GM12878 (cell line): ENCODE measurements around the gene SPNS1.
"Not testable (repeated sequence)": the region's sequence is repeated elsewhere in the genome, so short reads cannot be mapped to it uniquely, and the experiment has no call there.

ENCODE experiments used
- EP300 ChIP-seq, 2 experiments: fragments of 150-350 bp in 1 of 2; IDR thresholded peaks; 2 replicates each; pipeline ENCODE4 v1.6.1; 2011 to 2012; ENCODE audit warnings: low read depth in 2 of 2, low read length in 2 of 2, borderline replicate concordance in 1 of 2, improper control_type of control experiment in 1 of 2, inconsistent platforms in 1 of 2; ENCODE audit not compliant: control insufficient read depth in 1 of 2
- EZH2 ChIP-seq: IDR thresholded peaks from 2 replicates; pipeline ENCODE4 v1.6.1; 2012; ENCODE audit warnings: low read depth, mild to moderate bottlenecking, control low read depth, inconsistent platforms, low read length, borderline replicate concordance; ENCODE audit not compliant: control insufficient read depth
- SUZ12 ChIP-seq: fragments of 200-600 bp; sonication (generic); IDR thresholded peaks from one replicate; pipeline ENCODE4 v1.6.1; 2018; ENCODE audit warnings: antibody characterized with exemption, mild to moderate bottlenecking; ENCODE audit not compliant: unreplicated experiment
- YBX1 ChIP-seq: fragments of 450-650 bp; IDR thresholded peaks from 2 replicates; pipeline ENCODE4 v1.6.1; 2016; ENCODE audit warnings: antibody characterized with exemption
- ZNF207 ChIP-seq: fragments of 450-650 bp; IDR thresholded peaks from 2 replicates; pipeline ENCODE4 v1.6.1; 2014; ENCODE audit warnings: antibody characterized with exemption, mild to moderate bottlenecking, borderline replicate concordance
- ZZZ3 ChIP-seq: IDR thresholded peaks from 2 replicates; pipeline ENCODE4 v1.6.1; 2011; ENCODE audit warnings: low read depth; ENCODE audit not compliant: control insufficient read depth, insufficient read length
- TF ChIP-seq, protein P1 (sequence below), 3 experiments: IDR thresholded peaks in 2 of 3; conservative IDR thresholded peaks in 1 of 3; 2 replicates each; pipeline ENCODE4 v1.5.1; 2011; ENCODE audit warnings: low read depth in 3 of 3, low read length in 3 of 3, mild to moderate bottlenecking in 3 of 3, control low read depth in 2 of 3, moderate library complexity in 2 of 3, inconsistent platforms in 1 of 3, mixed read lengths in 1 of 3; ENCODE audit not compliant: control insufficient read depth in 2 of 3, insufficient read depth in 1 of 3; ENCODE audit errors: extremely low read depth in 1 of 3
- TF ChIP-seq, protein P2 (sequence below): IDR thresholded peaks from 2 replicates; pipeline ENCODE4 v1.6.1; 2012; ENCODE audit warnings: mild to moderate bottlenecking, low read depth, low read length
- TF ChIP-seq, protein P3 (sequence below): fragments of 150-350 bp; IDR thresholded peaks from 2 replicates; pipeline ENCODE4 v1.6.1; 2014; ENCODE audit warnings: mild to moderate bottlenecking, low read depth, low read length

DNA sequence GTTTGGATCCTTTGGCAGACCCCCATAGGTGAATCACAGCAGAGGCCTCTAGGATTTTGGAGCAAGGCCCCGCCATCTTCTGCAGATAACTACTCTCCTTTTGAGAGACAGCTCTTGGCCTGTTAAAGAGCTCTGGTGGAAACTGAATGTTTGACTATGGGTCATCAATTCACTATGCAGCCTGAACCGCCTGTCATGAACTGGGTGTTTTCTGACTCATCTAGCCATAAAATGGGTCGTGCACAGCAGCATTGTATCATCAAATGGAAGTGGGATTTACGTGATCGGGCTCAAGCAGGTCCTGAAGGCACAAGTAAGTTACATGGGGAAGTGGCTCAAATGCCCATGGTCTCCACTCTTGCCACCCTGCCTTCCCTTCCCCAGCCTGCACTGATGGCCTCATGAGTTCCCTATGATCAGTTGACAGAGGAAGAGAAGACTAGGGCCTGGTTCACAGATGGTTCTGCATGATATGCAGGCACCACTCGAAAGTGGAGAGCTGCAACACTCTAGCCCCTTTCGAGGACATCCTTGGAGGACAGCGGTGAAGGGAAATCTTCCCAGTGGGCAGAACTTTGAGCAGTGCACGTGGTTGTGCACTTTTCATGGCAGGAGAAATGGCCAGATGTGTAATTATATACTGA, 30.0 kb downstream of the SPNS1 start:
- not testable (repeated sequence) for TF ChIP-seq EZH2; EP300 (IDR thresholded peaks at IDR 0.05; ENCODE audit: borderline replicate concordance in 1 of 2, control insufficient read depth in 1 of 2, low read depth in 2 of 2, low read length in 2 of 2); ZZZ3; ZNF207; SUZ12; YBX1
- TF ChIP-seq, protein P1, sequence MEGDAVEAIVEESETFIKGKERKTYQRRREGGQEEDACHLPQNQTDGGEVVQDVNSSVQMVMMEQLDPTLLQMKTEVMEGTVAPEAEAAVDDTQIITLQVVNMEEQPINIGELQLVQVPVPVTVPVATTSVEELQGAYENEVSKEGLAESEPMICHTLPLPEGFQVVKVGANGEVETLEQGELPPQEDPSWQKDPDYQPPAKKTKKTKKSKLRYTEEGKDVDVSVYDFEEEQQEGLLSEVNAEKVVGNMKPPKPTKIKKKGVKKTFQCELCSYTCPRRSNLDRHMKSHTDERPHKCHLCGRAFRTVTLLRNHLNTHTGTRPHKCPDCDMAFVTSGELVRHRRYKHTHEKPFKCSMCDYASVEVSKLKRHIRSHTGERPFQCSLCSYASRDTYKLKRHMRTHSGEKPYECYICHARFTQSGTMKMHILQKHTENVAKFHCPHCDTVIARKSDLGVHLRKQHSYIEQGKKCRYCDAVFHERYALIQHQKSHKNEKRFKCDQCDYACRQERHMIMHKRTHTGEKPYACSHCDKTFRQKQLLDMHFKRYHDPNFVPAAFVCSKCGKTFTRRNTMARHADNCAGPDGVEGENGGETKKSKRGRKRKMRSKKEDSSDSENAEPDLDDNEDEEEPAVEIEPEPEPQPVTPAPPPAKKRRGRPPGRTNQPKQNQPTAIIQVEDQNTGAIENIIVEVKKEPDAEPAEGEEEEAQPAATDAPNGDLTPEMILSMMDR (IDR thresholded peaks at IDR 0.05 in 2 of 3, conservative IDR thresholded peaks at IDR 0.05 in 1 of 3; ENCODE audit: control insufficient read depth in 2 of 3, extremely low read depth in 1 of 3, insufficient read depth in 1 of 3, low read depth in 3 of 3, low read length in 3 of 3), result not testable (repeated sequence)
- TF ChIP-seq, protein P2, sequence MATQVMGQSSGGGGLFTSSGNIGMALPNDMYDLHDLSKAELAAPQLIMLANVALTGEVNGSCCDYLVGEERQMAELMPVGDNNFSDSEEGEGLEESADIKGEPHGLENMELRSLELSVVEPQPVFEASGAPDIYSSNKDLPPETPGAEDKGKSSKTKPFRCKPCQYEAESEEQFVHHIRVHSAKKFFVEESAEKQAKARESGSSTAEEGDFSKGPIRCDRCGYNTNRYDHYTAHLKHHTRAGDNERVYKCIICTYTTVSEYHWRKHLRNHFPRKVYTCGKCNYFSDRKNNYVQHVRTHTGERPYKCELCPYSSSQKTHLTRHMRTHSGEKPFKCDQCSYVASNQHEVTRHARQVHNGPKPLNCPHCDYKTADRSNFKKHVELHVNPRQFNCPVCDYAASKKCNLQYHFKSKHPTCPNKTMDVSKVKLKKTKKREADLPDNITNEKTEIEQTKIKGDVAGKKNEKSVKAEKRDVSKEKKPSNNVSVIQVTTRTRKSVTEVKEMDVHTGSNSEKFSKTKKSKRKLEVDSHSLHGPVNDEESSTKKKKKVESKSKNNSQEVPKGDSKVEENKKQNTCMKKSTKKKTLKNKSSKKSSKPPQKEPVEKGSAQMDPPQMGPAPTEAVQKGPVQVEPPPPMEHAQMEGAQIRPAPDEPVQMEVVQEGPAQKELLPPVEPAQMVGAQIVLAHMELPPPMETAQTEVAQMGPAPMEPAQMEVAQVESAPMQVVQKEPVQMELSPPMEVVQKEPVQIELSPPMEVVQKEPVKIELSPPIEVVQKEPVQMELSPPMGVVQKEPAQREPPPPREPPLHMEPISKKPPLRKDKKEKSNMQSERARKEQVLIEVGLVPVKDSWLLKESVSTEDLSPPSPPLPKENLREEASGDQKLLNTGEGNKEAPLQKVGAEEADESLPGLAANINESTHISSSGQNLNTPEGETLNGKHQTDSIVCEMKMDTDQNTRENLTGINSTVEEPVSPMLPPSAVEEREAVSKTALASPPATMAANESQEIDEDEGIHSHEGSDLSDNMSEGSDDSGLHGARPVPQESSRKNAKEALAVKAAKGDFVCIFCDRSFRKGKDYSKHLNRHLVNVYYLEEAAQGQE, result not testable (repeated sequence)
- TF ChIP-seq, protein P3, sequence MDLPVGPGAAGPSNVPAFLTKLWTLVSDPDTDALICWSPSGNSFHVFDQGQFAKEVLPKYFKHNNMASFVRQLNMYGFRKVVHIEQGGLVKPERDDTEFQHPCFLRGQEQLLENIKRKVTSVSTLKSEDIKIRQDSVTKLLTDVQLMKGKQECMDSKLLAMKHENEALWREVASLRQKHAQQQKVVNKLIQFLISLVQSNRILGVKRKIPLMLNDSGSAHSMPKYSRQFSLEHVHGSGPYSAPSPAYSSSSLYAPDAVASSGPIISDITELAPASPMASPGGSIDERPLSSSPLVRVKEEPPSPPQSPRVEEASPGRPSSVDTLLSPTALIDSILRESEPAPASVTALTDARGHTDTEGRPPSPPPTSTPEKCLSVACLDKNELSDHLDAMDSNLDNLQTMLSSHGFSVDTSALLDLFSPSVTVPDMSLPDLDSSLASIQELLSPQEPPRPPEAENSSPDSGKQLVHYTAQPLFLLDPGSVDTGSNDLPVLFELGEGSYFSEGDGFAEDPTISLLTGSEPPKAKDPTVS, result not testable (repeated sequence)
